H9 (cell line): ENCODE results near the gene C19orf85. TPM values are rescaled to one million over a fixed set of nuclear protein-coding genes. Genes with fewer than 3 reads are reported as not detected.

Experiments
- DNase-seq: peaks from one replicate; pipeline ENCODE4 v3.0.0-alpha.2; 2017
- H2AFZ ChIP-seq: one replicate; pipeline ENCODE4 v1.6.1; 2013; ENCODE audit warnings: mild to moderate bottlenecking, low read length, control low read depth, moderate library complexity
- H2AK5ac ChIP-seq: 2 replicates; pipeline ENCODE4 v1.6.1; 2013; ENCODE audit warnings: low read length, control low read depth, mixed read lengths; ENCODE audit not compliant: insufficient read length
- H2BK120ac ChIP-seq: one replicate; pipeline ENCODE4 v1.6.1; 2013; ENCODE audit warnings: low read depth, mild to moderate bottlenecking, low read length, control low read depth, inconsistent platforms; ENCODE audit not compliant: poor library complexity, severe bottlenecking
- H2BK12ac ChIP-seq: 2 replicates; pipeline ENCODE4 v1.6.1; 2013; ENCODE audit warnings: low read length, control low read depth, mixed read lengths, low read depth; ENCODE audit not compliant: insufficient read length
- H2BK15ac ChIP-seq: 2 replicates; pipeline ENCODE4 v1.6.1; 2013; ENCODE audit warnings: low read depth, low read length, control low read depth
- H2BK20ac ChIP-seq: one replicate; pipeline ENCODE4 v1.6.1; 2013; ENCODE audit warnings: low read depth, mild to moderate bottlenecking, low read length, control low read depth, inconsistent platforms; ENCODE audit not compliant: poor library complexity, severe bottlenecking
- H2BK5ac ChIP-seq: 2 replicates; pipeline ENCODE4 v1.6.1; 2013; ENCODE audit warnings: low read length, control low read depth, mixed read lengths; ENCODE audit not compliant: insufficient read length
- H3K14ac ChIP-seq: 2 replicates; pipeline ENCODE4 v1.6.1; 2013; ENCODE audit warnings: low read length, control low read depth; ENCODE audit not compliant: insufficient read depth
- H3K18ac ChIP-seq: 2 replicates; pipeline ENCODE4 v1.6.1; 2013; ENCODE audit warnings: low read depth, mild to moderate bottlenecking, mixed read lengths, low read length, control low read depth; ENCODE audit not compliant: insufficient read length
- H3K23ac ChIP-seq: 2 replicates; pipeline ENCODE4 v1.6.1; 2013; ENCODE audit warnings: low read length, control low read depth, mixed read lengths, low read depth; ENCODE audit not compliant: insufficient read length
- H3K23me2 ChIP-seq: 2 replicates; pipeline ENCODE4 v1.6.1; 2013; ENCODE audit warnings: low read depth, mild to moderate bottlenecking, mixed read lengths, low read length, control low read depth; ENCODE audit not compliant: insufficient read length, poor library complexity, severe bottlenecking
- H3K27ac ChIP-seq: 2 replicates; pipeline ENCODE4 v1.5.1; 2013; ENCODE audit warnings: low read length, control low read depth, mixed read lengths, low read depth; ENCODE audit not compliant: insufficient read length
- H3K27me3 ChIP-seq: 2 replicates; pipeline ENCODE4 v1.6.1; 2013; ENCODE audit warnings: low read length, control low read depth, inconsistent platforms; ENCODE audit not compliant: insufficient read depth
- H3K4ac ChIP-seq: 2 replicates; pipeline ENCODE4 v1.6.1; 2013; ENCODE audit warnings: low read depth, mild to moderate bottlenecking, control low read depth, inconsistent platforms, low read length, moderate library complexity
- H3K4me1 ChIP-seq: 2 replicates; pipeline ENCODE4 v1.6.1; 2013; ENCODE audit warnings: low read length, control low read depth, inconsistent platforms; ENCODE audit not compliant: insufficient read depth
- H3K4me2 ChIP-seq: 2 replicates; pipeline ENCODE4 v1.6.1; 2013; ENCODE audit warnings: low read length, control low read depth, mixed read lengths; ENCODE audit not compliant: insufficient read length, insufficient read depth
- H3K56ac ChIP-seq: 2 replicates; pipeline ENCODE4 v1.6.1; 2013; ENCODE audit warnings: low read depth, mild to moderate bottlenecking, mixed read lengths, low read length, control low read depth; ENCODE audit not compliant: insufficient read length
- H3K79me1 ChIP-seq: 2 replicates; pipeline ENCODE4 v1.6.1; 2013; ENCODE audit warnings: low read depth, mild to moderate bottlenecking, moderate library complexity, low read length, control low read depth, inconsistent platforms; ENCODE audit not compliant: insufficient read depth, poor library complexity, severe bottlenecking
- H3K79me2 ChIP-seq: 2 replicates; pipeline ENCODE4 v1.6.1; 2013; ENCODE audit warnings: low read length, control low read depth, inconsistent platforms; ENCODE audit not compliant: insufficient read depth
- H3K9ac ChIP-seq: 2 replicates; pipeline ENCODE4 v1.6.1; 2013; ENCODE audit warnings: low read length, control low read depth, mixed read lengths; ENCODE audit not compliant: insufficient read length; ENCODE audit errors: extremely low read depth
- H3K9me3 ChIP-seq: one replicate; pipeline ENCODE4 v1.6.1; 2013; ENCODE audit warnings: low read depth, low read length, inconsistent platforms; ENCODE audit not compliant: control insufficient read depth
- H3T11ph ChIP-seq: one replicate; pipeline ENCODE4 v1.6.1; 2013; ENCODE audit warnings: mild to moderate bottlenecking, low read length, control low read depth, inconsistent platforms
- H4K20me1 ChIP-seq: one replicate; pipeline ENCODE4 v1.6.1; 2013; ENCODE audit not compliant: control insufficient read depth, insufficient read length, insufficient read depth
- H4K5ac ChIP-seq: 2 replicates; pipeline ENCODE4 v1.6.1; 2013; ENCODE audit warnings: low read depth, mild to moderate bottlenecking, mixed read lengths, low read length, control low read depth; ENCODE audit not compliant: insufficient read length
- H4K8ac ChIP-seq: replicated peaks from 2 replicates; pipeline ENCODE4 v1.6.1; 2013; ENCODE audit warnings: low read length, control low read depth, mixed read lengths, low read depth; ENCODE audit not compliant: insufficient read length
- H4K91ac ChIP-seq: 2 replicates; pipeline ENCODE4 v1.6.1; 2013; ENCODE audit warnings: low read depth, mild to moderate bottlenecking, moderate library complexity, mixed read lengths, low read length, control low read depth; ENCODE audit not compliant: insufficient read length
- H3K27ac Mint-ChIP-seq, 3 experiments: 2 replicates in 2 of 3; 3 replicates in 1 of 3; pipeline ENCODE4 v1.8.0; 2020 to 2021; ENCODE audit warnings: mixed read lengths in 3 of 3, mild to moderate bottlenecking in 1 of 3, moderate library complexity in 1 of 3
- H3K27me3 Mint-ChIP-seq: 2 replicates; pipeline ENCODE4 v1.8.0; 2021; ENCODE audit warnings: low read depth, mild to moderate bottlenecking, moderate library complexity, mixed read lengths
- H3K36me3 Mint-ChIP-seq, 3 experiments: 2 replicates in 2 of 3; 3 replicates in 1 of 3; pipeline ENCODE4 v1.8.0; 2020 to 2021; ENCODE audit warnings: low read depth in 3 of 3, mixed read lengths in 3 of 3; ENCODE audit not compliant: insufficient read depth in 1 of 3
- H3K4me1 Mint-ChIP-seq, 2 experiments: 2 replicates each; pipeline ENCODE4 v1.8.0; 2020; ENCODE audit warnings: mixed read lengths in 2 of 2
- H3K4me3 Mint-ChIP-seq, 2 experiments: 2 replicates in 1 of 2; 3 replicates in 1 of 2; pipeline ENCODE4 v1.8.0; 2020 to 2021; ENCODE audit warnings: mild to moderate bottlenecking in 2 of 2, mixed read lengths in 2 of 2, moderate library complexity in 1 of 2
- H3K9me3 Mint-ChIP-seq, 2 experiments: 2 replicates in 1 of 2; 3 replicates in 1 of 2; pipeline ENCODE4 v1.8.0; 2020; ENCODE audit warnings: mild to moderate bottlenecking in 2 of 2, mixed read lengths in 2 of 2, moderate library complexity in 1 of 2
- WGBS: extraction: QIAGEN DNeasy Blood & Tissue Kit; methylation state at CpG from one replicate; pipeline ENCODE4 v1.1.7; 2013; ENCODE audit warnings: missing lambda C conversion rate, low lambda C conversion rate, mixed read lengths; ENCODE audit not compliant: insufficient read length; ENCODE audit errors: extremely low coverage; 5-methylcytosine and 5-hydroxymethylcytosine counted together
- total RNA-seq: library from RNA; stranded (reverse); gene quantifications from 2 replicates; pipeline ENCODE4 v1.2.1, GENCODE V29; 2021
- TF ChIP-seq, protein P1 (sequence below): fragments of 200-600 bp; sonication (generic); conservative IDR thresholded peaks from 3 replicates; pipeline ENCODE4 v1.8.0; 2021; ENCODE audit warnings: antibody characterized with exemption, mild to moderate bottlenecking

The C19orf85 gene
- total RNA-seq, 1 experiment from 2014 or later = 1.2 TPM

DNA sequence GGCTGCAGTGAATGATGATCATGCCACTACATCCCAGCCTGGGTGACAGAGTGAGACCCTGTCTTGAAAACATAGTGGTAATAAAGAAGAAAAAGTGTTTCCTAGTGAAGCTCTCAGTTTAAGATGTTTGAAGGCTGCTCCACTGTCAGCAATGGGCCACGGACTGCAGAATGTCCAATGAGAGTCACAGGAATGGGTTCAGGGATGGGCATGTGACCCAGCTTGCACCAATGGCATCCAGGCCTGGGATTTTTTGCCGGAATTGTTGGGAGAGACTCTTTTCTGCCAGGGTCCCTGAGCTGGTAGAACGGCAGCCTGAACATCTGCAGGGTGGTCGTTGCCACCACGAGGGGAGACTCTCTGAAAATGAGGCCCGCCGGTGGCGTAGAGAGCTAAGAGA, 27.7 kb downstream of the C19orf85 start:
- H4K5ac ChIP-seq = no peak overlapping the region
- TF ChIP-seq, protein P1, sequence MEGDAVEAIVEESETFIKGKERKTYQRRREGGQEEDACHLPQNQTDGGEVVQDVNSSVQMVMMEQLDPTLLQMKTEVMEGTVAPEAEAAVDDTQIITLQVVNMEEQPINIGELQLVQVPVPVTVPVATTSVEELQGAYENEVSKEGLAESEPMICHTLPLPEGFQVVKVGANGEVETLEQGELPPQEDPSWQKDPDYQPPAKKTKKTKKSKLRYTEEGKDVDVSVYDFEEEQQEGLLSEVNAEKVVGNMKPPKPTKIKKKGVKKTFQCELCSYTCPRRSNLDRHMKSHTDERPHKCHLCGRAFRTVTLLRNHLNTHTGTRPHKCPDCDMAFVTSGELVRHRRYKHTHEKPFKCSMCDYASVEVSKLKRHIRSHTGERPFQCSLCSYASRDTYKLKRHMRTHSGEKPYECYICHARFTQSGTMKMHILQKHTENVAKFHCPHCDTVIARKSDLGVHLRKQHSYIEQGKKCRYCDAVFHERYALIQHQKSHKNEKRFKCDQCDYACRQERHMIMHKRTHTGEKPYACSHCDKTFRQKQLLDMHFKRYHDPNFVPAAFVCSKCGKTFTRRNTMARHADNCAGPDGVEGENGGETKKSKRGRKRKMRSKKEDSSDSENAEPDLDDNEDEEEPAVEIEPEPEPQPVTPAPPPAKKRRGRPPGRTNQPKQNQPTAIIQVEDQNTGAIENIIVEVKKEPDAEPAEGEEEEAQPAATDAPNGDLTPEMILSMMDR = no peak
- no peak overlapping the region for H3K4me2 ChIP-seq
- no peak overlapping the region for H2AFZ ChIP-seq
- H3K9me3 ChIP-seq = no peaks in the 10 kb centered on the region
- H3K9ac ChIP-seq = no peak overlapping the region
- H2BK120ac ChIP-seq = no peak overlapping the region
- peaks cover 53% of the 10 kb centered on the region for H3K27me3 Mint-ChIP-seq
- H3K4me1 ChIP-seq = 0 out of 2 replicates have a peak, but pooled peaks cover 2% of the 10 kb centered on the region
- no peak overlapping the region for H3K27ac ChIP-seq
- H3K4ac ChIP-seq = no peak overlapping the region
- no peaks in the 10 kb centered on the region for H3K79me1 ChIP-seq
- no peaks in the 10 kb centered on the region for H3K36me3 Mint-ChIP-seq
- peaks cover 16% of the 10 kb centered on the region for H3K23me2 ChIP-seq
- peaks cover 5% of the 10 kb centered on the region; the same call in 1 of the 2 replicates for H3K27me3 ChIP-seq
- no peak overlapping the region for H3K18ac ChIP-seq
- no peak overlapping the region for H4K8ac ChIP-seq
- peaks cover 11 to 18% of the 10 kb centered on the region in 2 experiments for H3K4me1 Mint-ChIP-seq
- H2BK5ac ChIP-seq = no peak overlapping the region
- no peak overlapping the region for H3K14ac ChIP-seq
- H2BK15ac ChIP-seq = no peak overlapping the region
- no peak overlapping the region for H3K23ac ChIP-seq
- H3K9me3 Mint-ChIP-seq = peaks cover 0 to 5% of the 10 kb centered on the region in 2 experiments; a peak in 1 of 5 replicates
- H2AK5ac ChIP-seq = no peak overlapping the region
- no peaks in the 10 kb centered on the region for H4K20me1 ChIP-seq
- H3K27ac Mint-ChIP-seq = no peak overlapping the region
- no peak for DNase-seq
- no peak overlapping the region for H2BK12ac ChIP-seq
- no peak overlapping the region for H3T11ph ChIP-seq
- no peak overlapping the region for H3K56ac ChIP-seq
- no peak overlapping the region for H2BK20ac ChIP-seq
- H3K4me3 Mint-ChIP-seq = no peak overlapping the region
- H4K91ac ChIP-seq = no peak overlapping the region
- no peaks in the 10 kb centered on the region for H3K79me2 ChIP-seq
- no CpG with 5 or more reads among the region's 8 CpGs for WGBS
